T-cell (primary cell): ENCODE data around the gene SGTA. TPM values are rescaled to one million over a fixed set of nuclear protein-coding genes. Genes with fewer than 3 reads are reported as not detected.
"Not testable (repeated sequence)": the region's sequence is repeated elsewhere in the genome, so short reads cannot be mapped to it uniquely, and the experiment has no call there.

Source experiments
- ATAC-seq, 4 experiments: fragments of 200-7000 bp in 3 of 4; fragments of 150-1000 bp in 1 of 4; cut with Tn5 transposase; replicated peaks in 1 of 4; 1 replicate in 3 of 4; 2 replicates in 1 of 4; pipeline ENCODE4 v1.10.0; 2021; ENCODE audit warnings: moderate library complexity in 3 of 4, mild to moderate bottlenecking in 2 of 4, moderate number of reproducible peaks in 1 of 4
- CTCF ChIA-PET, 2 donors: fragments of 300-600 bp; sonication (Branson Sonifier 250); formaldehyde crosslinking; loops; one replicate each; lab custom pipeline; 2022; ENCODE audit warnings: antibody characterized with exemption in 2 of 2; lab: Charles Lee
- POLR2A ChIA-PET, 2 donors: fragments of 300-600 bp; sonication (Branson Sonifier 250); formaldehyde crosslinking; loops; one replicate each; lab custom pipeline; 2022; ENCODE audit warnings: antibody characterized with exemption in 2 of 2; lab: Charles Lee
- DNase-seq, 35 experiments: peaks; one replicate each; pipeline versions ENCODE4 v3.0.0 to v3.0.0-alpha.2; 2013 to 2023
- H3K27ac ChIP-seq: one replicate; pipeline ENCODE4 v1.5.1; 2013; ENCODE audit warnings: low read length
- H3K27me3 ChIP-seq, 2 experiments: replicated peaks in 1 of 2; 1 replicate in 1 of 2; 2 replicates in 1 of 2; pipeline versions ENCODE4 v1.6.1 to v1.7.0; 2013; ENCODE audit warnings: low read length in 1 of 2, mixed read lengths in 1 of 2; ENCODE audit not compliant: control insufficient read depth in 2 of 2, insufficient read depth in 2 of 2; ENCODE audit errors: extremely low read depth in 1 of 2
- H3K36me3 ChIP-seq, 2 donors: 1 replicate in 1 of 2; 2 replicates in 1 of 2; pipeline versions ENCODE4 v1.6.1 to v1.7.0; 2013; ENCODE audit warnings: low read length in 1 of 2; ENCODE audit not compliant: control insufficient read depth in 2 of 2, insufficient read depth in 1 of 2; ENCODE audit errors: extremely low read depth in 1 of 2
- H3K4me1 ChIP-seq, 2 experiments: 1 replicate in 1 of 2; 2 replicates in 1 of 2; pipeline versions ENCODE4 v1.6.1 to v1.7.0; 2013; ENCODE audit warnings: low read length in 2 of 2, mixed read lengths in 1 of 2; ENCODE audit not compliant: insufficient read depth in 2 of 2, control insufficient read depth in 1 of 2; ENCODE audit errors: extremely low read depth in 1 of 2
- H3K4me3 ChIP-seq, 2 donors: 1 replicate in 1 of 2; 2 replicates in 1 of 2; pipeline versions ENCODE4 v1.5.1 to v1.7.0; 2013; ENCODE audit warnings: mild to moderate bottlenecking in 2 of 2, low read length in 1 of 2, moderate library complexity in 1 of 2; ENCODE audit not compliant: control insufficient read depth in 1 of 2; ENCODE audit errors: extremely low read depth in 1 of 2
- H3K9me3 ChIP-seq: 2 replicates; pipeline ENCODE4 v1.7.0; 2013
- H3K27ac Mint-ChIP-seq, 2 donors: one replicate each; pipeline ENCODE4 v1.8.0; 2020 to 2021; ENCODE audit warnings: mild to moderate bottlenecking in 2 of 2, mixed read lengths in 2 of 2
- H3K27me3 Mint-ChIP-seq, 2 donors: one replicate each; pipeline ENCODE4 v1.8.0; 2021 to 2022; ENCODE audit warnings: mixed read lengths in 2 of 2
- H3K36me3 Mint-ChIP-seq: one replicate; pipeline ENCODE4 v1.8.0; 2021; ENCODE audit warnings: mixed read lengths
- H3K4me1 Mint-ChIP-seq, 3 donors: one replicate each; pipeline ENCODE4 v1.8.0; 2020 to 2022; ENCODE audit warnings: mixed read lengths in 3 of 3, mild to moderate bottlenecking in 1 of 3
- H3K4me3 Mint-ChIP-seq, 3 donors: one replicate each; pipeline ENCODE4 v1.8.0; 2020 to 2022; ENCODE audit warnings: mild to moderate bottlenecking in 3 of 3, mixed read lengths in 3 of 3, moderate library complexity in 3 of 3
- H3K9me3 Mint-ChIP-seq, 3 donors: one replicate each; pipeline ENCODE4 v1.8.0; 2020 to 2022; ENCODE audit warnings: mixed read lengths in 3 of 3
- WGBS: methylation state at CpG from one replicate; pipeline ENCODE4 v1.1.5; 2013; ENCODE audit warnings: missing lambda C conversion rate; ENCODE audit not compliant: insufficient coverage; 5-methylcytosine and 5-hydroxymethylcytosine counted together
- total RNA-seq, 35 experiments: library from RNA in 6 of 35; stranded (reverse) in 6 of 35; fragments of 120-200 nt in 1 of 35; gene quantifications; one replicate each; pipeline versions ENCODE4 v1.2.1 to v1.2.4 and lab custom pipeline; 2013 to 2026

Gene SGTA
- total RNA-seq, 5 donors from 2014 or later (not counting 1 experiment from before 2014, with no cell fraction given) = 28.9 to 42.5 (median 36.7) TPM

GRCh38 chr19:2716722-2717637 lies 66.1 kb downstream of the SGTA start:
- 97% methylated on average over 39 of the region's 51 CpGs for WGBS
- Mint-ChIP-seq H3K27ac (no peak overlapping the region), H3K27me3 (peaks cover 12 to 33% of the 10 kb centered on the region in 2 donors), H3K9me3 (peaks cover 2 to 11% (median 3%) of the 10 kb centered on the region in 3 donors), H3K4me1 (peaks cover 0 to 8% (median 7%) of the 10 kb centered on the region in 3 donors), H3K4me3 (no peak overlapping the region), H3K36me3 (peaks cover 6% of the 10 kb centered on the region)
- no peak for ATAC-seq
- Histone ChIP-seq H3K4me3 (no peak overlapping the region), H3K27me3 (peaks cover 0 to 62% of the 10 kb centered on the region in 2 experiments), H3K27ac (no peak overlapping the region), H3K36me3 (peaks cover 0 to 4% of the 10 kb centered on the region in 2 donors), H3K9me3 (no peaks in the 10 kb centered on the region), H3K4me1 (peaks cover 2 to 16% of the 10 kb centered on the region in 2 experiments)
- POLR2A ChIA-PET = no interaction called here
- no peak for DNase-seq
- CTCF ChIA-PET = no interaction called here

GRCh38 chr19:2716275-2716650 lies 66.8 kb downstream of the SGTA start:
- H3K4me1 Mint-ChIP-seq = peaks cover 5 to 12% (median 6%) of the 10 kb centered on the region in 3 donors
- peaks cover 6% of the 10 kb centered on the region for H3K36me3 Mint-ChIP-seq
- H3K9me3 ChIP-seq = no peaks in the 10 kb centered on the region
- peaks cover 8 to 32% of the 10 kb centered on the region in 2 donors for H3K27me3 Mint-ChIP-seq
- ATAC-seq = no peak
- ChIA-PET POLR2A (no interaction called here), CTCF (no interaction called here)
- H3K27me3 ChIP-seq = peaks cover 0 to 63% of the 10 kb centered on the region in 2 experiments
- peaks cover 0 to 4% of the 10 kb centered on the region in 2 donors for H3K36me3 ChIP-seq
- DNase-seq = no peak
- H3K9me3 Mint-ChIP-seq = peaks cover 2 to 11% (median 3%) of the 10 kb centered on the region in 3 donors
- WGBS = 84% methylated on average over 9 of the region's 19 CpGs
- H3K27ac Mint-ChIP-seq = no peak overlapping the region
- H3K4me3 Mint-ChIP-seq = no peak overlapping the region
- no peak overlapping the region for H3K4me3 ChIP-seq
- H3K27ac ChIP-seq = no peak overlapping the region
- H3K4me1 ChIP-seq = peaks cover 2 to 14% of the 10 kb centered on the region in 2 experiments

GRCh38 chr19:2715470-2716274 lies 67.4 kb downstream of the SGTA start:
- Mint-ChIP-seq H3K27me3 (peaks cover 8 to 33% of the 10 kb centered on the region in 2 donors), H3K9me3 (peaks cover 2 to 11% (median 3%) of the 10 kb centered on the region in 3 donors), H3K27ac (no peak overlapping the region), H3K36me3 (peaks cover 6% of the 10 kb centered on the region), H3K4me1 (peaks cover 9 to 16% (median 11%) of the 10 kb centered on the region in 3 donors), H3K4me3 (no peak overlapping the region)
- POLR2A ChIA-PET = no interaction called here
- Histone ChIP-seq H3K36me3 (peaks cover 0 to 4% of the 10 kb centered on the region in 2 donors), H3K27ac (no peak overlapping the region), H3K27me3 (peaks cover 0 to 65% of the 10 kb centered on the region in 2 experiments), H3K4me3 (no peak overlapping the region), H3K9me3 (no peaks in the 10 kb centered on the region), H3K4me1 (peaks cover 6 to 18% of the 10 kb centered on the region in 2 experiments)
- no peak for DNase-seq
- ATAC-seq = no peak
- WGBS = 81% methylated on average over 7 of the region's 12 CpGs
- CTCF ChIA-PET = no interaction called here

- CTCF ChIA-PET = no interaction called here
Measured at GRCh38 chr19:2714531-2715269, 68.4 kb downstream of the SGTA start.

GRCh38 chr19:2714102-2714501 lies 69.0 kb downstream of the SGTA start:
- Histone ChIP-seq H3K4me1 (peaks cover 4 to 13% of the 10 kb centered on the region in 2 experiments), H3K27me3 (peaks cover 0 to 56% of the 10 kb centered on the region in 2 experiments)
- H3K4me3 ChIP-seq, ATAC-seq, H3K27ac Mint-ChIP-seq, DNase-seq, H3K36me3 ChIP-seq, POLR2A ChIA-PET, H3K9me3 ChIP-seq, H3K36me3 Mint-ChIP-seq, H3K4me3 Mint-ChIP-seq, H3K27ac ChIP-seq, CTCF ChIA-PET: not testable (repeated sequence)
- WGBS = 13% methylated on average over 1 of the region's 1 CpG
- Mint-ChIP-seq H3K27me3 (peaks cover 4 to 25% of the 10 kb centered on the region in 2 donors), H3K4me1 (peaks cover 9 to 18% (median 17%) of the 10 kb centered on the region in 3 donors), H3K9me3 (peaks cover 2 to 11% (median 3%) of the 10 kb centered on the region in 3 donors)

More at GRCh38 chr19:2714531-2715269, 68.4 kb downstream of the SGTA start:
- peaks cover 2 to 11% (median 3%) of the 10 kb centered on the region in 3 donors for H3K9me3 Mint-ChIP-seq
- H3K4me3 Mint-ChIP-seq = no peak overlapping the region
- peaks cover 4 to 13% of the 10 kb centered on the region in 2 experiments for H3K4me1 ChIP-seq
- H3K27me3 ChIP-seq = peaks cover 0 to 57% of the 10 kb centered on the region in 2 experiments
- H3K27ac ChIP-seq = no peak overlapping the region
- peaks cover 5 to 29% of the 10 kb centered on the region in 2 donors for H3K27me3 Mint-ChIP-seq
- POLR2A ChIA-PET = no interaction called here
- peaks cover 6% of the 10 kb centered on the region for H3K36me3 Mint-ChIP-seq
- peaks cover 10 to 19% (median 18%) of the 10 kb centered on the region in 3 donors for H3K4me1 Mint-ChIP-seq
- H3K27ac Mint-ChIP-seq = no peak overlapping the region
- WGBS = 78% methylated on average over 10 of the region's 16 CpGs
- ATAC-seq (no peak), DNase-seq (no peak)
- H3K36me3 ChIP-seq = peaks cover 0 to 4% of the 10 kb centered on the region in 2 donors
- H3K4me3 ChIP-seq = no peak overlapping the region
- no peaks in the 10 kb centered on the region for H3K9me3 ChIP-seq
